HG02973 (cell line): ENCODE results near the gene AURKA.
A peak's percentile ranks its signal among the peaks of the same experiment; 100 is the strongest.
"Not testable (repeated sequence)": the region's sequence is repeated elsewhere in the genome, so short reads cannot be mapped to it uniquely, and the experiment has no call there.

Experiments used
- ATAC-seq: cut with Tn5 transposase; IDR thresholded peaks from one replicate; pipeline ENCODE4 v1.9.1; 2021; ENCODE audit warnings: moderate library complexity; ENCODE audit not compliant: unreplicated experiment

Gene AURKA

DNA sequence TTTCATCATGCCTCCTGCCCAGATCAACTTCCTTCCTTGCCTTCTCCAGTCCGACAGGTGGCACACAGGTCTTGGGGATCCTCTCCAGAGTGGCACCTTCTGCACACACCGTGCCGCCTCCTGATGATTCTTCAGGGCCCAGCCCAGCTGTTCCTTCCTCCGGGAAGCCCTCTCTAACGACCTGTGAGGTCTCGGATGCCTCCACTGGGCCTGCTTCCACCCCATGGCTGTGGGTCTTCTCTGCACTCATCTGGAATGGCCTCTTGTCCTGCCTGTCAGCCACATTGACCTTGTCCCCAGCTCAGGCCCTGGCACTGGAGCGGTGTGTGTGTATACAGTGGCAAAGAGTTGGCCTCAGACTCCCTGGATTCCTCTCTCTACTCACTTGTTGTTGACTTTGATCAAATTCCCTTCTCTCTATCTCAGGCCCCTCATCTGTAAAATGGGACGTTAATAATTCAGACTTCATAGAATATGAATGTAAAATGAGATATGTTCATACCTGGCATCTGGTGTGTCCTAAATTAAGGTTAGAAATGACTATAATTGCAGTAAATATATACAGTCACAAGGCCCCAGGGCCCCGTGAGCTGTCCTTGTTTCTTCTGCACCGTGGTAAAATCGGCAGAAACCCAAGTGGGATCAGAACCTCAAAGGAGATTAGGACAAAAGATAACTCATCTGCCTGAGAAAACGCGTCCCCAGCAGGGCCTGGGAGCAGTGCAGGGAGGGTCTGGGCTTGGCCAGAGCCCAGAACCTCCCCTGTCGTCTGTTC lies 31.7 kb downstream of the AURKA start:
- no peak for ATAC-seq

- ATAC-seq, result peak; percentile 10
Measured at GRCh38 chr20:56359212-56360132, 32.5 kb downstream of the AURKA start.

DNA sequence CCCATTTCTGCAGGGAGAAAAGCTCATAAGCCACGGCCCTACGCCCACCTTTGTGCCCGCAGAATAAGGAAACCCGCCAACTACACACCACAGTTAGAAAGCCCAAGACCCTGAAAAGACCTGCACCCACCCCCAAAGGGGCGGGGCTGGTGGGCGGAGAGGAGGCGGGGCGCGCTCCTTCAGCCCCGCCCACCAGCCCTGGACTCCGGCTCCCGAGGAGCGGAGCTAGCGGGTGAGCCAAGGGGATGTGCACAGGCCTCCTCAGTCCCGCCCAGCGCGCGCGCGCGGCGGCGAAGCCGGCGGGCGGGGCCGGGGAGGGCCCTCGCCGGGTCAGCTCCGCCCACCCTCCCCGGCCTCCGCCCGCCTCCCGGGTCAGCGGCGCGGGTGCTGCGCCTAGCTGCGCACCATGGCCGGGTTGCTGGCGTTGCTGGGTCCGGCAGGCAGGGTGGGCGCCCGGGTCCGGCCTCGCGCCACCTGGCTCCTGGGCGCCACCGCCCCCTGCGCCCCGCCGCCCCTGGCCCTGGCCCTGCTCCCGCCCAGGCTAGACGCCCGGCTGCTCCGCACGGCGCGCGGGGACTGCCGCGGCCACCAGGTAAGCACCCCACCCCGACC lies 33.3 kb downstream of the AURKA start, which contains the start of gene FAM210B:
Gene FAM210B (plus strand): TSS at position 375 of the 612 bp plus-strand sequence. CDS start 32 bp downstream, at position 407.
- ATAC-seq, result peak; percentile 97

DNA sequence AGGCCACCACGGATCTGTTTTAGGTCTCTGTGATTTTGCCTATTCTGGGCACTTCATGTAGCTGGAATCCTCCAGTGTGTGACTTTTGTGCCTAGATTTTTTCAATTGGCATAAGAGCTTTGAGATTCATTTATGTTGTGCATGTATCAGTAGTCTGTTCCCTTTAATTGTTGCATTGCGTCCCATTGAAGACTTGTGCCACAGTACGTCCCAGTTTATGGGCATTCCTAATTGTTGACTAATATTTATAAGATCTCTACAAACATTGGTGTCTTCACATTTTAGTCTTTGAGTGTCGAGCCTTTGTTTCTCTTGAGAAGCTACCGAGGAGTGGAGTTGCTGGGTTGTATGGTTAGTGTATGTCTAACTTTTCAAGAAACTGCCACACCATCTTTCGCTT lies 33.9 kb downstream of the AURKA start:
- no peak for ATAC-seq

- no peak for ATAC-seq
Measured at GRCh38 chr20:56353356-56353755, 38.7 kb downstream of the AURKA start.

DNA sequence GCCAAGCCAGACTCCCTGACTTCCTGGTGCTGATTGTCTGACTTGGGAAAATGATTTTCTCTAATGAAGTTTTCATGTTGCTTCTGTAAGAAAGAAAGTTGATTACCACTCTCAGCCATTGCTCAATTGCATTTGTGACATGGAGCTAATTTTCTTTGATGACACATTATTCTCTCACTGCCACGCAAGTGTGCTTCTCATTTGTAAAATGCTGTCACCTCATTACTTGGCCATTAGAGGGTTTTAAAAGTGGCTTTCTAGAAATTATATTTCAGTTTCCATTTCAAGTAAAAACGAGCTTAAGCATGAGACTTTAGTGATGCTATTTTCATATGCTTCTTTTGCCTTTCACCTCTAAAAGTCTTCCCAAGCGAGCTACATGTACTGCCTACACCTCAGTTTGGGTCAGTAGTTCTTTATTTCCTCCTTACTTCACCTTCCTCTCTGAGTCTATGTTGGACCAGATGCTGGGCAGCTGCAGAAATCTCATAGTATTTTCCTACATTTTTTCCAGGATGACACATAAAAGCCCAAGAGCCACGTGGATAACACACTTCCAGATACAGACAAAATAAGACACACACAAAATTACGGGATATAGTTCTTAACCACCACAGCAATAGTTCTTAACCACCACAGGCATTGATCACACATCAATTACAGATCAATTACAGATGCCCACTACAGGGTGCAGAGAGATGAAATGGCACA lies 39.5 kb downstream of the AURKA start:
- no peak for ATAC-seq

DNA sequence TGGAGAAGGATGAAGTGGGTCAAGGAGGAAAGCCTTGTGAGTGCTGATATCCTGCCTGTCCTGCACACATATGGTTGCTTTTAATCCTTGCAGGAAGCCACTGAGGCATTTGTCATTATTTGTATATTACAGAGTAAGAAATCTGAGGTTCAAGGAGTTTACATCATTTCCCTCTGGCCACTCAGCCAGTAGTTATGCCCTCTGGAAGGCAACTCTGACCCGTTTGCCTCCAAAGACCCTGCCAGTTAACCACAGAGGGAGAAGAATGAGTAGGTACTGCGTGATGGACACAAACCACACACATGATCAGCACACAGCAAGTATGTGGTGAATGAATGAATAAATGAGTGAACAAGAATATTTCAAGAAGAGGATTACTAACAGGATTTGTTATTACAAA lies 41.2 kb downstream of the AURKA start:
- no peak for ATAC-seq

DNA sequence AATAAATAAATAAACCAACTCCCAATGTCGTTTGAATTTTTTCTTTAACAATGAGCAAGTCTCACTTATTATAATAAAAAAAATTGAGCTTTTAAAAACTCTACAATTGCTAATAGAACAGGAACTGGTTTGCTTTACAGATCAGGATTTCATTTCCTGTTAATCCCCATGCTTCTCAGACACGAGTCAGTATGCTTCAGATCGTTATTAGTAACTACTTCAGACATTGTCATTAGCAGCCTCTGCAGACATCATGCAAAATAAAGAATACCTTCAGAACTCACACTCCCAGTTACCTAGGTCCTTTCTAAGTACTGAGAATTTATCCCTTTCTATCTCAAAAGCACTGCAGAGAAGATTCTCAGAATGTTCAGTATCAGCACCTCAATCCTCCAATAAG lies 43.3 kb downstream of the AURKA start:
- ATAC-seq, result no peak

- no peak for ATAC-seq
Measured at GRCh38 chr20:56348305-56348693, 43.7 kb downstream of the AURKA start.

GRCh38 chr20:56347628-56348304 lies 44.2 kb downstream of the AURKA start:
- ATAC-seq, result no peak

DNA sequence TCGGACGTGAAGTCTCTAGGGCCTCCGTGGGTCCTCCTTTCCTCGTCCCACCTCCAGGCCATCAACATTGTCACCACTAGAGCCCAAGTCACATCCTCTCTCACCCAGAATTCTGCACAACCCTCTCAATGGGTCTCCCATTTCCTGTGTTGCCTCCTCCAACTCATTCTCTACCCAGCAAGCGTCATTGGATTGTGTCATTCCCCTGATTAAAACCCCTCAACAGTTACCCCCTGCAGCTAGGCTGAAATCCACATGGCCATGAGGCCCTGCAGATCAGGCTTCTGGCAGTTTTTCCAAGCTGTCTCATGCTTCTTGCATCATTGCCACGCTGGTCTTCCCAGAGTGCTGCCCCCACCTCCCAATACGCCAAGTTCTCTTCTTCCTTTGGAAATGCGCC lies 46.1 kb downstream of the AURKA start:
- no peak for ATAC-seq

DNA sequence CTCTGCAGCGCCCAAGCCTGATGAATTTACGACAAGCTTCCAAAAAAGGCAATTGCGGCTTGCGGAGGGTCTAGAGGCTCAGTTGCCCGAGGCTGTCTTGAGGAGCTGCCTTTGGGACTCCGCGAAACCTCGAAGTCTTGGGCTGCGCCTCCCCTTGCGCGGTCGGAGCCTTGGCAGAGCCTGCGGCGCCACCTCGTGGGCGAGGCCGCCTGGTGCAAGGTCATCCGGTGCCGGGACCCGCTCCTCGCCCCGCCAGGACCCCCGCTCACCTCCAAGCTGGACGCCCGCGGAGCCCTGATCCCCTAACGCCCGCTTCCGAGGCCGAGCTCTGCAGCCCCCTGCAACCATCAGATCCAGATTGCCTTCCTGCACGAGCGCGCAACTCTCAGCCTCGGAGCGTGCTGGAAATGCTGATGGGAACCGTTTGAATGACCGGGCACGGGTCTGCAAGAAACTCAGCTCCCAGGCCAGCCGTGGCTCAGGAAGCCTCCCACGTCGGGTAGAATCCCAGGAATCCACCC lies 48.1 kb downstream of the AURKA start:
- ATAC-seq, result peak; percentile 63

GRCh38 chr20:56342783-56343182 lies 49.2 kb downstream of the AURKA start:
- ATAC-seq, result no peak

DNA sequence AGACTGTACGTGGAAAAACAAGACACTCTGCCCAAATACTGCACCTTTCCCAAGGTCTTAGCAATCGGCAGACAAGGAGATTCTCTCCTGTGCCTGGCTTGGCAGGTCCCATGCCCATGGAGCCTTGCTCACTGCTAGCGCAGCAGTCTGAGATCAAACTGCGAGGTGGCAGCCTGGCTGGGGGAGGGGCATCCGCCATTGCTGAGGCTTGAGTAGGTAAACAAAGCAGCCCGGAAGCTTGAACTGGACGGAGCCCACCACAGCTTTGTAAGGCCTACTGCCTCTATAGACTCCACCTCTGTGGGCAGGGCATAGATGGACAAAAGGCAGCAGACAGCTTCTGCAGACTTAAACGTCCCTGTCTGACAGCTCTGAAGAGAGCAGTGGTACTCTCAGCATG lies 55.3 kb downstream of the AURKA start:
- not testable (repeated sequence) for ATAC-seq

GRCh38 chr20:56328861-56329260 lies 63.2 kb downstream of the AURKA start:
- no peak for ATAC-seq

- ATAC-seq, result no peak
Measured at GRCh38 chr20:56324806-56325205, 67.2 kb downstream of the AURKA start.

GRCh38 chr20:56323656-56324055 lies 68.4 kb downstream of the AURKA start:
- ATAC-seq, result no peak

- no peak for ATAC-seq
Measured at GRCh38 chr20:56323206-56323605, 68.8 kb downstream of the AURKA start.

- ATAC-seq, result no peak
Measured at GRCh38 chr20:56322681-56323080, 69.3 kb downstream of the AURKA start.
